Smooth muscle cell (in vitro differentiated cells): ENCODE data around the gene CPA2. TPM values are rescaled to one million over a fixed set of nuclear protein-coding genes. Genes with fewer than 3 reads are reported as not detected.

Experiments
- DNase-seq: peaks from one replicate; lab custom pipeline; 2025; ENCODE audit not compliant: unreplicated experiment; lab: John Stamatoyannopoulos, UW
- H2AFZ ChIP-seq: fragments of 200-600 bp; sonication (generic); 2 replicates; pipeline ENCODE4 v1.6.0; 2016; ENCODE audit warnings: antibody characterized with exemption, low read depth, mild to moderate bottlenecking
- H3F3A ChIP-seq: fragments of 200-600 bp; sonication (generic); 2 replicates; pipeline ENCODE4 v1.6.0; 2017; ENCODE audit warnings: antibody characterized with exemption, low read depth
- H3K27ac ChIP-seq: fragments of 200-600 bp; sonication (generic); 2 replicates; pipeline ENCODE4 v1.5.1; 2016; ENCODE audit warnings: low read depth, mild to moderate bottlenecking
- H3K27me3 ChIP-seq: fragments of 200-600 bp; sonication (generic); 2 replicates; pipeline ENCODE4 v1.6.1; 2016; ENCODE audit warnings: low read depth, mild to moderate bottlenecking
- H3K36me3 ChIP-seq: fragments of 200-600 bp; sonication (generic); 2 replicates; pipeline ENCODE4 v1.5.1; 2016; ENCODE audit warnings: low read depth
- H3K4me1 ChIP-seq: fragments of 200-600 bp; sonication (generic); 2 replicates; pipeline ENCODE4 v1.5.1; 2016; ENCODE audit warnings: low read depth
- H3K4me2 ChIP-seq: fragments of 200-600 bp; sonication (generic); 2 replicates; pipeline ENCODE4 v1.6.0; 2016; ENCODE audit warnings: mild to moderate bottlenecking
- H3K4me3 ChIP-seq: fragments of 200-600 bp; sonication (generic); 2 replicates; pipeline ENCODE4 v1.5.1; 2016; ENCODE audit warnings: mild to moderate bottlenecking
- H3K79me2 ChIP-seq: fragments of 200-600 bp; sonication (generic); 2 replicates; pipeline ENCODE4 v1.6.0; 2016; ENCODE audit warnings: low read depth, mild to moderate bottlenecking
- H3K9ac ChIP-seq: fragments of 200-600 bp; sonication (generic); 2 replicates; pipeline ENCODE4 v1.6.0; 2016; ENCODE audit warnings: low read depth
- H3K9me3 ChIP-seq: fragments of 200-600 bp; sonication (generic); replicated peaks from 2 replicates; pipeline ENCODE4 v1.5.1; 2016; ENCODE audit warnings: low read depth
- H4K20me1 ChIP-seq: fragments of 200-600 bp; sonication (generic); 2 replicates; pipeline ENCODE4 v1.6.0; 2016; ENCODE audit warnings: low read depth
- CTCF ChIP-seq: fragments of 200-600 bp; sonication (generic); IDR thresholded peaks from 2 replicates; pipeline ENCODE4 v1.5.1; 2017; ENCODE audit warnings: borderline replicate concordance, mild to moderate bottlenecking, antibody characterized with exemption; ENCODE audit not compliant: insufficient read depth, poor library complexity, severe bottlenecking
- WGBS: methylation state at CpG from one replicate; pipeline ENCODE4 v1.1.7; 2016; ENCODE audit warnings: low lambda C conversion rate; 5-methylcytosine and 5-hydroxymethylcytosine counted together
- polyA plus RNA-seq: library from polyadenylated mRNA; unstranded; fragments of >200 nt; fragmentation: Nextera tagmentation; extraction: Ambion mirVana; gene quantifications from 2 replicates; pipeline ENCODE4 v1.2.1, GENCODE V29; 2016
- total RNA-seq: library from RNA; depleted of rRNA; stranded (reverse); fragments of >200 nt; gene quantifications from 2 replicates; pipeline ENCODE4 v1.2.3, GENCODE V29; 2014

Gene CPA2
- total and polyA plus RNA-seq, 2 experiments from 2014 or later, result 0.18 TPM; not detected in 1

- no peak overlapping the region for H3K4me2 ChIP-seq
- no peak overlapping the region for H3K27ac ChIP-seq
- no peak for DNase-seq
- no peaks in the 10 kb centered on the region for H4K20me1 ChIP-seq
- H3F3A ChIP-seq, result no peaks in the 10 kb centered on the region
- no peak overlapping the region for H3K9ac ChIP-seq
- H3K9me3 ChIP-seq, result no peaks in the 10 kb centered on the region
- H3K36me3 ChIP-seq, result no peaks in the 10 kb centered on the region
- no peak overlapping the region for H3K4me3 ChIP-seq
- TF ChIP-seq CTCF, result no peak
- H3K27me3 ChIP-seq, result no peaks in the 10 kb centered on the region
- no peaks in the 10 kb centered on the region for H3K79me2 ChIP-seq
- no peak overlapping the region for H2AFZ ChIP-seq
- WGBS, result 94% methylated on average over 4 of the region's 4 CpGs
- no peaks in the 10 kb centered on the region for H3K4me1 ChIP-seq
Observed at GRCh38 chr7:130332259-130333053, 65.8 kb downstream of the CPA2 start.

GRCh38 chr7:130333832-130334231, 67.2 kb downstream of the CPA2 start:
- Histone ChIP-seq H3K4me1 (no peaks in the 10 kb centered on the region), H3K79me2 (no peaks in the 10 kb centered on the region), H2AFZ (peak overlapping the region; percentile 40), H3K27ac (no peak overlapping the region), H3K4me2 (no peak overlapping the region), H3K36me3 (no peaks in the 10 kb centered on the region), H3K4me3 (no peak overlapping the region), H3F3A (no peaks in the 10 kb centered on the region), H3K27me3 (no peaks in the 10 kb centered on the region), H4K20me1 (no peaks in the 10 kb centered on the region), H3K9me3 (no peaks in the 10 kb centered on the region), H3K9ac (no peak overlapping the region)
- 77% methylated on average over 2 of the region's 2 CpGs for WGBS
- no peak for DNase-seq
- no peak for TF ChIP-seq CTCF

GRCh38 chr7:130334274-130334673, 67.6 kb downstream of the CPA2 start:
- Histone ChIP-seq H4K20me1 (no peaks in the 10 kb centered on the region), H3K4me1 (no peaks in the 10 kb centered on the region), H3K4me2 (no peak overlapping the region), H3K36me3 (no peaks in the 10 kb centered on the region), H3K4me3 (no peak overlapping the region), H3K27me3 (no peaks in the 10 kb centered on the region), H3K9ac (no peak overlapping the region), H3K9me3 (no peaks in the 10 kb centered on the region), H3K79me2 (no peaks in the 10 kb centered on the region), H3K27ac (no peak overlapping the region), H2AFZ (no peak overlapping the region), H3F3A (no peaks in the 10 kb centered on the region)
- no peak for TF ChIP-seq CTCF
- no peak for DNase-seq
- WGBS, result 95% methylated on average over 6 of the region's 6 CpGs
